HG02970 (cell line): ENCODE results near the gene QPRT.
"Not testable (repeated sequence)": the region's sequence is repeated elsewhere in the genome, so short reads cannot be mapped to it uniquely, and the experiment has no call there.

ENCODE experiments used
- ATAC-seq: cut with Tn5 transposase; IDR thresholded peaks from one replicate; pipeline ENCODE4 v1.9.1; 2021; ENCODE audit warnings: mild to moderate bottlenecking, moderate library complexity, moderate number of reproducible peaks; ENCODE audit not compliant: unreplicated experiment, low FRiP score

Gene QPRT

DNA sequence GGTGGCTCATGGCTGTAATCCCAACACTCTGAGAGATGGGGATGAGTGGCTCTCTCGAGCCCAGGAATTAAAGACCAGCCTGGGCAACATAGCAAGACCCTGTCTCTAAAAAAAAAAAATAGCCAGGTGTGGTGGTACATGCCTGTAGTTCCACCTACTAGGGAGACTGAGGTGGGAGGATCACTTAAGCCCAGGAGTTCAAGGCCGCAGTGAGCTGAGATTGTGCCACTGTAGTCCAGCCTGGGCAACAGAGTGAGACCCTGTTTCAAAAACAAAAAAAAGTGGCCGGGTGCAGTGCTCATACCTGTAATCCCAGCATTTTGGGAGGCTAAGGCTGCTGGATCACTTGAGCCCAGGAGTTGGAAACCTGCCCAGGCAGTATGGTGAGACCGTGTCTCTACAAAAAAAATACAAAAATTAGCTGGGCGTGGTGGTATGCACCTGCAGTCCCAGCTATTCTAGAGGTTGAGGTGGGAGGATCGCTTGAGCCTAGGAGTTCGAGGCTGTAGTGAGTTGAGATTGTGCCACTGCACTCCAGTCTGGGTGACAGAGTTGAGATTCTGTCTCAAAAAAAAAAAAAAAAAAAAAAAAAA lies 63.8 kb downstream of the QPRT start:
- no peak for ATAC-seq

DNA sequence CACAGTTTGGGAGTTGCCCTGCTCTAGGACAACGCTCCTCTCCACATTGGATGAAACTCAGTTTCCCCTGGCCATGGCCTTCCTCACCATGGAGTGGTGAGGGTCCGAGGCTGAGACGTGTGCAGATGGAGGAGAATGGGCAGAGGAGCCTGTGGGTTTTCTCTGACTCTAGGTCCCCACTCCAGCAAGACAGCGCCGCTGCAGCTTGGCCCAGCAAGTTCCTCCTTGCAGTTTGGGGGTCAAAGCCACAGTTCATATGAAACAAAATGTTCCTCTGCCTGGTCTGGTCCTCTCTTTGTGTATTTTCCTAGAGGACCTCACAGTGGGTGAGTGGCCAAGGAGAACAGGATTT lies 64.5 kb downstream of the QPRT start:
- no peak for ATAC-seq

DNA sequence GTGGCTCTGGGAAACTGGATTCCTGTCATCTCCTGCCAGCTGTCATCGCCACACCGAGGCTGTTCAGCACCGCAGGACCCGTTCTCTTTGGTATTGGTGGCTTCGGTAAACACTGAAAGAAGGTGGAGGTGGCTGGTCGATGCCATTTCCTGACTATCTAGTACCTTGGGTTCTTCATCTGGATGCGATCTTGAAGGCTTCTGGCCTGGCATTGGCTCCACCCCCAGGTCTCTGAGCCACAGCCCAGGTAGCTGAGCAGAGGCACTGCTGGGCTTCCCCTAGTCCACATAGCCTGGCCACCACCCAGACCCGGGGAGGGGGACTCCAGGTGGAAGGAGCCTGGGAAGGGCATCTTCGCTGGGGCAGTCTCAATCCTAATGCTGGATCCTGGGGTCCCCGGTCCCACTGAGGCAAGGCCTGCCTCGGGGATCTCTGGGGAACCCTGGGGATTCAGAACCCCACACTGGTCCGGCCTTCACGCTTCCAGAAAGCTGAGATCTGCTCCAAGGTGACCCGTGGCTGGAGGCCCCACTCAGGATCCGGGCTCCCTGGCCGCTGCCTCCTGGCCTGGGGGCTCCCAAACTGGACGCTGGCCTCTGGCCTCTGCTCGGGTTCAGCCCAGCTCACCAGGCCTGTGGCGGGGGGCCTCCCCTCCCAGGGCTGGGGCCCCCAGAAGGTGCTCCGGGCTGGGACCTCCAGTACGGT lies 65.0 kb downstream of the QPRT start:
- no peak for ATAC-seq

DNA sequence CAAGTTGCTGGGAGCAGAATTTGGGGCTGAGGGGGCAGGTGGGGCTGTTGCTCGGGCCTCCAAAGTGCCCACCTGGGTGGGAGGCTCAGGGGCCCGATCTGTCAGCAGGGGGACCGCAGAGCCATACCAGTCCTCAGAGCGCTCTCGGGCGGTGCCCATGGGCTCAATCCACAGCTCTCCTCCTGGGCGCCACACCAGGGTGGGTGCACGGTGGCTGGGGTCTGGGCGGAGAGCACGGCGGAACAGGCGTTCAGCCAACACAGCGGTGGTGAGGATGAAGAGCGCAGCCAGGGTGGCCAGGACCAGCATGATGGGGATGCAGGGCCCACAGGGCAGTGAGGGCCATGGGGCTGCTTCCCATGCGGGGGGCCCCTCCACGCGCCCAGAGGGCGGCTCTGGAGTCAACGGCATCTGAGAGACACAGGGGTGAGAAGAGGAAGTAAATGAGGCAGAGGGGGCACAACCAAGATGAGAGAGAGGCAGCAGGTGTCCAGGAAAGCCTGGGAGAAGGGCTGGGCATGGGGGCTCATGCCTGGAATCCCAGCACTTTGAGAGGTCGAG lies 65.6 kb downstream of the QPRT start:
- no peak for ATAC-seq

DNA sequence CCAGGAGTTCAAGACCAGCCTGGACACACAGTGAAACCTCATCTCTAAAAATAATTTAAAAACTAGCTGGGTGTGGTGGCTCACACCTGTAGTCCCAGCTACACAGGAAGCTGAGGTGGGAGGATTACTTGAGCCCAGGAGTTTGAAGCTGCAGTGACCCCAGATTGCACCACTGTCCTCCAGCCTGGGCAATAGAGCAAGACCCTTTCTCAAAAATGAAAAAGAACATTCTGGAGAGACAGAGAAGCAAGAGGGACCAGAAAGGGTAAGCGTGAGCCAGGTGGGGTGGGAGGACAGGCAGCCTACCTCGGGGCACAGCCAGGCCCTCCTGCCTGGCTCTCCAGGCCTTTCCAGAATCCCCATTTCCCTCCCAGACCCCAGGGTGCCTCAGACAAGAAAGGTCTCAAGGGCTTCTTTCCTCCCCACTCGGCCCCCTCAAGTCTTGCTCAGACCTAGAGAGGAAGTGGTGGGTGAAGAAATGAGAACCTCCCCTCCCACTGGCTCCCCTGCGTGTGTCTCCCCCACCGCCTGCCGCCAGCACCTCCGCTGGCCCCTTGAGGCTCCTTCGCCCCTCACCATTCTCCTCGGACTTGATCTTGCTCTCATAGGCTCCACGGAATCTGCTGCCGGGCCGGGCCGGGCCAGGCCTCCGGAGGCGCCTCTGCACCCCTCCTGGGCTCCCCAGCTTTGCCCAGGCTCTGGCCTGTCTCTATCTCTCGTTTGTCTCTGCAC lies 66.3 kb downstream of the QPRT start:
- ATAC-seq: no peak

DNA sequence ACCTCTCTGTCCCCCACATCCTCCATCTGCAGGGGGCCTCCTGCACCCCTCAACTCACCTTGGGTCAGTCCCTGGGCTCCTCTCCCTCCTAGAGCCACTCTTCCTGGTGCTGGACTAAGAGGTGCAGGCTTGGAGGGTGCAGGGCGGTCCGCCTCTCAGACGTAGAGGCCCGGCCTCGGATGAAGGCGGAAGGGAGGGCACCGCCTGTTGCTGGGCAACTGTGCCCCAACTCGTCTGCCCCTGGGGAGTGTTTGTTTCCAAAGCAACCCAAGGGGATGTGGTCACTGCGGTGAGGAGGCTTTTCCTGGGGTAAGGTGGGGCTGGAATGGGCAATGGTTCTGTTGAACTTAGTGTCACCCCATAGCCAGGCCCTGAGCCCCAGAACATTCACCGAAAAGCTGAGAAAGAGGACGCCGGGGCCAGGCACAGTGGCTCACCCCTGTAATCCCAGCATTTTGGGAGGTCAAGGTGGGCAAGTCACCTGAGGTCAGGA lies 66.9 kb downstream of the QPRT start, which contains the start of gene C16orf54:
Gene C16orf54 (minus strand): TSS at position 138 of the 493 bp plus-strand sequence. CDS start 1,039 bp downstream, outside the sequence.
- ATAC-seq: no peak

DNA sequence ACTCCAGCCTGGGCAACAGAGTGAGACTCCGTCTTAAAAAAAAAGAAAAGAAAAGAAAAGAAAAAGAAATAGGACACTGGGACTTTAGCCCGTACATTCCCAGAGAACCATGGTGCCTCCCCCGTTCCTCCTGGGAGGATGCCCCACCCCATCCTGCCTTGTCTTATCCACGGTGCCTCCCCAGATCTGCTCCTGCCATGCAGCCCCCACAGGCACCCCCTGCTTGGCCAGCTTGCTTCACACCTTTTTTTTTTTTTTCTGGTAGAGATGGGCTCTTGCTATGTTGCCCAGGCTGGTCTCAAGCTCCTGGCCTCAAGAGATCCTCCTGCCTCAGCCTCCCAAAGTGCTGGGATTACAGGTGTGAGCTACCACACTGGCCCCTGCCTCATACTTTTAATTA lies 67.5 kb downstream of the QPRT start:
- ATAC-seq: not testable (repeated sequence)
